K562 treated with DMSO at 1 percent for 4 hours (cell line): Measurements from ENCODE around the gene CCDC88A. TPM values are rescaled to one million over a fixed set of nuclear protein-coding genes. Genes with fewer than 3 reads are reported as not detected.

Experiments used
- total RNA-seq: library from RNA; unstranded; fragments of 300-600 nt; gene quantifications from 2 replicates; pipeline ENCODE4 v1.2.3, GENCODE V29; 2022; ENCODE audit not compliant: insufficient read depth

The CCDC88A gene, protein sequence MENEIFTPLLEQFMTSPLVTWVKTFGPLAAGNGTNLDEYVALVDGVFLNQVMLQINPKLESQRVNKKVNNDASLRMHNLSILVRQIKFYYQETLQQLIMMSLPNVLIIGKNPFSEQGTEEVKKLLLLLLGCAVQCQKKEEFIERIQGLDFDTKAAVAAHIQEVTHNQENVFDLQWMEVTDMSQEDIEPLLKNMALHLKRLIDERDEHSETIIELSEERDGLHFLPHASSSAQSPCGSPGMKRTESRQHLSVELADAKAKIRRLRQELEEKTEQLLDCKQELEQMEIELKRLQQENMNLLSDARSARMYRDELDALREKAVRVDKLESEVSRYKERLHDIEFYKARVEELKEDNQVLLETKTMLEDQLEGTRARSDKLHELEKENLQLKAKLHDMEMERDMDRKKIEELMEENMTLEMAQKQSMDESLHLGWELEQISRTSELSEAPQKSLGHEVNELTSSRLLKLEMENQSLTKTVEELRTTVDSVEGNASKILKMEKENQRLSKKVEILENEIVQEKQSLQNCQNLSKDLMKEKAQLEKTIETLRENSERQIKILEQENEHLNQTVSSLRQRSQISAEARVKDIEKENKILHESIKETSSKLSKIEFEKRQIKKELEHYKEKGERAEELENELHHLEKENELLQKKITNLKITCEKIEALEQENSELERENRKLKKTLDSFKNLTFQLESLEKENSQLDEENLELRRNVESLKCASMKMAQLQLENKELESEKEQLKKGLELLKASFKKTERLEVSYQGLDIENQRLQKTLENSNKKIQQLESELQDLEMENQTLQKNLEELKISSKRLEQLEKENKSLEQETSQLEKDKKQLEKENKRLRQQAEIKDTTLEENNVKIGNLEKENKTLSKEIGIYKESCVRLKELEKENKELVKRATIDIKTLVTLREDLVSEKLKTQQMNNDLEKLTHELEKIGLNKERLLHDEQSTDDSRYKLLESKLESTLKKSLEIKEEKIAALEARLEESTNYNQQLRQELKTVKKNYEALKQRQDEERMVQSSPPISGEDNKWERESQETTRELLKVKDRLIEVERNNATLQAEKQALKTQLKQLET (N-terminal part only)
- total RNA-seq, result 23.0 and 27.6 TPM in 2 replicates

DNA sequence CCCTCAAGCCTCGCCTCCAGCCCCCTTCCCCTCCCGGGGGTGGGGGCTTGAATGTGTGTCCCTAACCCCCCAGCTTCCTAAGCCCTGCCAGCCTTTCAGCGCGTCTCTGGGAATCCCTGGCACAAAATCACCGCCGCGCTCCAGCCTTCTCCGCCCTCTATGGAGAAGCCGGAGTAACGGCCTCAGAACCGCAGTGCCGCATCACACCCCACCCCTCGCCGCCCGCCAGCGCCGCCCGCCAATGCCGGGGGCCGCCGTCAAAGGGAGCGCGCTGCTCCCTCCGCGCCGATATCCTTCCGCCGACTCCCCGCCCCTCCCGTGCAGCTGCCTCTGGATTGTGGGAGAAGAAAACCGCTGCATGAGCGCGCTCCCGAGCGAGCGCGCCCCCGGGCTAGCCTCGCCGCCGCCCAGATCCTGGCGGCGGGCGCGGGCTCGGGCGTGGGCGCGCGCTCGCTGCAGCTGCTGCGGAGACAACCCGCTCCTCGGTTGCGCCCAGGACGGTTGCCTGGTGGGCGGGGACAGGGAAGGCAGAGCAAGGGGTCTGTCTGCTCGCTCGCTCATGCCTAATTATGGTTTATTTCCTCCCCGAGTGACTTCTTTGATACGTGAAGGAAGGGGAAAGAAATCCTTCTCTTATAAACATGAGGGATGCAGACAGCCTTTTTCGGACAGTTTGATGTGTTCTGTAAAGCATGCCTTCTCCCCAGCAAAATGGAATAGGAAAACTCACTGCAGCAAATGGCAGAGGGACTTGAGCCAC is at the start of gene CCDC88A:
TSS of gene CCDC88A (minus strand) at position 178 of the 760 bp plus-strand sequence. CDS start 777 bp downstream, outside the sequence.

DNA sequence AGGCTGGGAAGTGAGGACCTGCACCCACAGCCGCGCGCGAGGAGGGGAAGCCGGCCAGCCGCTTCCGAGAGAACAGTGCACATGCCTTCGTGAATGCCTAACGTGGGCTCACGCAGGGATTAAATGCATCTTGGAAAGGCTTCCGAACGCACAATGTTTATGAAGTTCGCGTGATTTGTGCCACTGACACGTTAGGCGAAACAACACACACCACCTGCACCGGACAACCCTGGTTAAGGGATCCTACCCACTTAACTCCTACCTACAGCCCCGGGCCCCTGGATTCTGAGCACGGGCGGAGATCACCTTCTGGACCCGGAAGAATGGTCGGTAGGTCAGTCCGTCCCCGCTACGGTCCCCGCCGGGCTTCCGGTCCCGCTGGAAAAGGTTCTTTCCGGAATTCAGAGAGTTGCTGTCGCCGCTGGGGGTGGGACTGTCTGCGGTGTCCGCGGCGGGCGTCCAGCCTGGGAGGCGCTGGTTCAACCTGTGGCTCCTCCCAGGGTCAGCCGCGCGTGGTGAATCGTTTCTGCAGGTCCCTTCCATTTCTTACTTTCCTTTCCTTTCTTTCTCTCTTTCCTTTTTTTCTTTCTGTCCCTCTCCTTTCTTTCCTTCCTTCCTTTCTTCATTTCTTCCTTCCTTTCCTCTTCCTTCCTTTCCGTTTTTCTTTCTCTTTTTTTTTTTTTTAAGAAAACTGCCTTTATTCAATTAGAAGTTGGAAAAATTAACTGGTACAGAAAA is 150.6 kb downstream of the CCDC88A start, which contains the start of gene MTIF2:
TSS of gene MTIF2 (minus strand) at position 325 of the 738 bp plus-strand sequence. CDS start 5,373 bp downstream, outside the sequence.

Other genes starting within 250 kb of the CCDC88A start
- 2.7 and 14.1 TPM in 2 replicates for gene CLHC1, start 187.6 kb downstream of the CCDC88A start, total RNA-seq
- gene RPS27A, start 187.2 kb downstream of the CCDC88A start, total RNA-seq, result 1,717 and 1,841 TPM in 2 replicates
- gene MTIF2, start 150.6 kb downstream of the CCDC88A start, total RNA-seq, result 33.5 and 39.2 TPM in 2 replicates
- 21.1 and 24.2 TPM in 2 replicates for gene CFAP36, start 99.9 kb upstream of the CCDC88A start, total RNA-seq
- 22.6 and 30.2 TPM in 2 replicates for gene PPP4R3B, start 197.8 kb upstream of the CCDC88A start, total RNA-seq